Ascending aorta (tissue), 2 donors: Measurements from ENCODE around the gene DDX11. TPM values are rescaled to one million over a fixed set of nuclear protein-coding genes. Genes with fewer than 3 reads are reported as not detected.
"Not testable (repeated sequence)": the region's sequence is repeated elsewhere in the genome, so short reads cannot be mapped to it uniquely, and the experiment has no call there.

Experiments used
- DNase-seq, 2 donors: peaks; one replicate each; pipeline ENCODE4 v3.0.0-alpha.2; 2019; ENCODE audit warnings: low spot score in 2 of 2
- H3K27ac ChIP-seq, 2 donors: fragments of 200-600 bp; sonication (generic); one replicate each; pipeline ENCODE4 v1.5.1; 2016 to 2017; ENCODE audit warnings: mild to moderate bottlenecking in 1 of 2
- H3K27me3 ChIP-seq: fragments of 200-600 bp; sonication (generic); one replicate; pipeline ENCODE4 v1.5.1; 2017
- H3K36me3 ChIP-seq, 2 donors: fragments of 200-600 bp; sonication (generic); one replicate each; pipeline ENCODE4 v1.5.1; 2016
- H3K4me1 ChIP-seq, 2 donors: fragments of 200-600 bp; sonication (generic); one replicate each; pipeline ENCODE4 v1.5.1; 2016 to 2017; ENCODE audit warnings: mild to moderate bottlenecking in 1 of 2
- H3K4me3 ChIP-seq, 2 donors: fragments of 200-600 bp; sonication (generic); one replicate each; pipeline ENCODE4 v1.5.1; 2016 to 2017; ENCODE audit warnings: mild to moderate bottlenecking in 1 of 2
- H3K9me3 ChIP-seq, 2 donors: fragments of 200-600 bp; sonication (generic); one replicate each; pipeline ENCODE4 v1.5.1; 2016
- intact Hi-C: fragments of 100-400 bp; cut with DNase I; formaldehyde crosslinking; loops from one replicate; pipeline ENCODE4 v1.15.1; 2023
- total RNA-seq: library from RNA; depleted of rRNA; stranded (reverse); fragments of >200 nt; gene quantifications from one replicate; pipeline ENCODE4 v1.1.0, GENCODE V29; 2016
- TF ChIP-seq, protein P1 (sequence below), 3 experiments: fragments of 200-600 bp in 2 of 3; fragments of 450-650 bp in 1 of 3; sonication (generic) in 2 of 3; IDR thresholded peaks; one replicate each; pipeline ENCODE4 v1.5.1; 2016 to 2019; ENCODE audit warnings: antibody characterized with exemption in 3 of 3, mild to moderate bottlenecking in 1 of 3, moderate library complexity in 1 of 3

The DDX11 gene
- total RNA-seq, 1 donor from 2014 or later = 27.9 TPM

DNA sequence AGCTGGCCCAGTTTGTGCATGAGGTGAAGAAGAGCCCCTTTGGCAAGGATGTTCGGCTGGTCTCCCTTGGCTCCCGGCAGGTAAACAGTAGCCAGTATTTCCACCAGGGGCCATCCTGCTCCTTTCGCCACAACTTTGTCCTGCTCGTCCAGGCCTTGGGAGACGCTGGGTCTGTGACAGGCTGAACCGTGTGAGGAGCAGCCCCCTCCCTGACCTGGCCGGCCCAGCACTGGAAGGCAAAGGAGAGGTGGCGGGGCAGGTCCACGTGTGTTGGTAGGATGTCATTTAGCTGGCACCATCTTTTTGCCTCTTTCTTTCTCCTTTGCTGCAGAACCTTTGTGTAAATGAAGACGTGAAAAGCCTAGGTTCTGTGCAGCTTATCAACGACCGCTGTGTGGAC lies 15.4 kb downstream of the DDX11 start:
- Histone ChIP-seq H3K36me3 (no peaks in the 10 kb centered on the region), H3K27ac (no peak overlapping the region), H3K9me3 (no peaks in the 10 kb centered on the region), H3K27me3 (no peaks in the 10 kb centered on the region), H3K4me1 (no peaks in the 10 kb centered on the region), H3K4me3 (no peak overlapping the region)
- TF ChIP-seq, protein P1, sequence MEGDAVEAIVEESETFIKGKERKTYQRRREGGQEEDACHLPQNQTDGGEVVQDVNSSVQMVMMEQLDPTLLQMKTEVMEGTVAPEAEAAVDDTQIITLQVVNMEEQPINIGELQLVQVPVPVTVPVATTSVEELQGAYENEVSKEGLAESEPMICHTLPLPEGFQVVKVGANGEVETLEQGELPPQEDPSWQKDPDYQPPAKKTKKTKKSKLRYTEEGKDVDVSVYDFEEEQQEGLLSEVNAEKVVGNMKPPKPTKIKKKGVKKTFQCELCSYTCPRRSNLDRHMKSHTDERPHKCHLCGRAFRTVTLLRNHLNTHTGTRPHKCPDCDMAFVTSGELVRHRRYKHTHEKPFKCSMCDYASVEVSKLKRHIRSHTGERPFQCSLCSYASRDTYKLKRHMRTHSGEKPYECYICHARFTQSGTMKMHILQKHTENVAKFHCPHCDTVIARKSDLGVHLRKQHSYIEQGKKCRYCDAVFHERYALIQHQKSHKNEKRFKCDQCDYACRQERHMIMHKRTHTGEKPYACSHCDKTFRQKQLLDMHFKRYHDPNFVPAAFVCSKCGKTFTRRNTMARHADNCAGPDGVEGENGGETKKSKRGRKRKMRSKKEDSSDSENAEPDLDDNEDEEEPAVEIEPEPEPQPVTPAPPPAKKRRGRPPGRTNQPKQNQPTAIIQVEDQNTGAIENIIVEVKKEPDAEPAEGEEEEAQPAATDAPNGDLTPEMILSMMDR (IDR thresholded peaks at IDR 0.05) = no peak
- DNase-seq = no peak
- intact Hi-C loops = no loop called here

DNA sequence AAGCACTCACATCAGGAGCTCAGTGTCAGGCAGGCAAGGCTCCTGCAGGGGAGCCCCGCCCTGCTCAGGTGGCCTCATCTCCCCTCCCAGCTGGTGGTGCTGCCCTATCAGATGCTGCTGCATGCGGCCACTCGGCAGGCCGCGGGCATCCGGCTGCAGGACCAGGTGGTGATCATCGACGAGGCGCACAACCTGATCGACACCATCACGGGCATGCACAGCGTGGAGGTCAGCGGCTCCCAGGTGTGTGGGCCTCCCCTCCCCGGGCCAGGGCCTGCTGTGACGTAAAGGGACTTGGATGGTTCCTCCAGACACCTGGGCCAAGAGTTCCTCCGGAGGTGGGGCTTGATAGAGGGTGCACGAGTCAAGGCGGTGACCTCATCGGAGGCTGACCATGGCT lies 18.0 kb downstream of the DDX11 start:
- H3K9me3 ChIP-seq, H3K4me3 ChIP-seq, intact Hi-C loops, H3K27ac ChIP-seq, H3K4me1 ChIP-seq, H3K27me3 ChIP-seq, H3K36me3 ChIP-seq, DNase-seq: not testable (repeated sequence)

DNA sequence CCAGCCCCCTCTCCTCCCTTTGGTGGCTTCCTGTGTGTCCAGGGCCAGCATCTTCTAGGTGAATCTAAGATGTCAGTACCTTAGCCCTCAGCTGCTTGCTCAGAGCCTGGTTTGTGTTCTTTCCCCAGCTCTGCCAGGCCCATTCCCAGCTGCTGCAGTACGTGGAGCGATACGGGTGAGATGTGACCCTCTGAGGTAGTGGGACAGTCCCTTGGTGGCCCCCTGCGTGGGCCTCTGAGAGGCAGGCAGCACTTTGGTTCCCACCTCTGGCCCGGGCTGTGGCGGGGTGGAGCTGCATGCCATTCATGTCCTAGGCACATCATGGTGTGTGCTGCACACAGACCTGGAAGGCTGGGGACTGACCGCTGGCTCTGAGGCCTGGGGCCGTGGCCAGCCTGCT lies 19.1 kb downstream of the DDX11 start:
- H3K27me3 ChIP-seq, H3K36me3 ChIP-seq, H3K27ac ChIP-seq, H3K4me3 ChIP-seq, H3K9me3 ChIP-seq, DNase-seq, intact Hi-C loops, H3K4me1 ChIP-seq: not testable (repeated sequence)

DNA sequence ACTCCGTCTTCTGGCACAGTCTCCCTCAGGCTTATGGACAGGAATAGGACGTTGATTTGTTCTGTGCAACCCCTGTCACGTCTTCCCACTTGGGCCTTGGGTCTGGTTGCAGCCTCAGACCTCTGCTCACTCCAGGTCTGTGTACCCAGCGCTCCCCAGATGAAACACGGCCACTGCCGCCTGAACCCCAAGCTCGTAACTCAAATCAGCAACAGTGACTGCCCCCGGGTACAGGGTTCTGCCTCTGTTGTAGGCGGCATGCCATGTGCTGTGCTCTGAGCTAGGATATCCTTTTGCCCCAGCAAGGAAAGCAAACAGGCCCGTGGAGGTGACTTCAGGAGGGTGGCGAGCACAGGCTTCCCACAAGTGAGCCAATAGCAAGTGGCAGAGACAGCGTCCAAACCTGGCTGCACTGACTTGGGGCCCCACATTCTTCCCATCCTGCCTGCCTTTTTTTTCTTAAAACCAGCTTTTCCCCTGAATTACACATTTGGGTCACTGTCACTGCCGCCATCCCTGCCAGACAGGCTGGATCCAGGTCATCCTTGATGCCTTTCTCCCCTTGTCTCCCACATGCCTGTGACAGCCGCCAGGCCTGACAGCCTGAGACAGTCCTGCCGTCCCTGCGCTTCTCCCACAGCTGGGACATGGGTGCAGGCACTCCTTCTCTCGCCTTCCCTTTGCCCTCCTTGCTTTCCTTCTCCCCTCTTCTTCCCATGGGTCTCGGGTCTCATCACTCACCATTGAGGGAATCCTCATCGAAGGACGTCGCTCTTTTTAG lies 21.6 kb downstream of the DDX11 start:
- intact Hi-C loops, H3K36me3 ChIP-seq, H3K4me1 ChIP-seq, H3K27me3 ChIP-seq, H3K9me3 ChIP-seq, H3K4me3 ChIP-seq, DNase-seq, H3K27ac ChIP-seq: not testable (repeated sequence)

DNA sequence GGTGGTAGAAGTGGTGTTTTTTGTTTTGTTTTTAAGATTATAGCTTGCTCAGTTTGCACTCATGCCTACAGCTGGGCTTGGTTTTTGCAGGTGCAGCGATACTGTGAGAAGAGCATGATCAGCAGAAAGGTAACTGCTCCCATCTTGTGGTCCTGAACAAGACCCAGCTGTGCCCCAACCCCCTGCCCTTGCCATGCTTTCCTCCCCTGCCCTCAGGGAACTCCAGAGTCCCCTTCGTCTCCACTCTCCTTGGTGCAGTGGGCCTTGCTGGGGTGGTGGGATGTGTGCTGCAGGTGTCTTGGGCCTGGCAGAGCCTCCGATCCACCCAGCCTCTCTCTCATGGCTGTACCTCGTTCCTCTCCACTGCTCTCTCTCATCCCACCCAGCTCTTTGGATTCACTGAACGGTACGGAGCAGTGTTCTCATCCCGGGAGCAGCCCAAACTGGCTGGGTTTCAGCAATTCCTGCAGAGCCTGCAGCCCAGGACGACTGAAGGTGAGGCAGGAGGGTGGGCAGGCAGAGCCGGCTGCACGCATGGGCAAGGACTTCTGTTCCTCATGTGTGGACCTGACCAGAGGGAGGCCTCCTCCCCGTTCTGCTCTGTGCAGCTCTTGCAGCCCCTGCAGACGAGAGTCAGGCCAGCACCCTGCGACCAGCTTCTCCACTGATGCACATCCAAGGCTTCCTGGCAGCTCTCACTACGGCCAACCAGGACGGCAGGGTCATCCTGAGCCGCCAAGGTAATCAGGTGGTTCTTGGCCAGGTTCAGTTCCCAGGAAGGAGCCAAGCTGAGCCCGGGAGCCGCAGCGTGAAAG lies 22.8 kb downstream of the DDX11 start:
- H3K27ac ChIP-seq, intact Hi-C loops, H3K4me1 ChIP-seq, H3K4me3 ChIP-seq, H3K27me3 ChIP-seq, DNase-seq, H3K9me3 ChIP-seq: not testable (repeated sequence)
- H3K36me3 ChIP-seq = peaks cover 0 to 11% of the 10 kb centered on the region in 2 donors

DNA sequence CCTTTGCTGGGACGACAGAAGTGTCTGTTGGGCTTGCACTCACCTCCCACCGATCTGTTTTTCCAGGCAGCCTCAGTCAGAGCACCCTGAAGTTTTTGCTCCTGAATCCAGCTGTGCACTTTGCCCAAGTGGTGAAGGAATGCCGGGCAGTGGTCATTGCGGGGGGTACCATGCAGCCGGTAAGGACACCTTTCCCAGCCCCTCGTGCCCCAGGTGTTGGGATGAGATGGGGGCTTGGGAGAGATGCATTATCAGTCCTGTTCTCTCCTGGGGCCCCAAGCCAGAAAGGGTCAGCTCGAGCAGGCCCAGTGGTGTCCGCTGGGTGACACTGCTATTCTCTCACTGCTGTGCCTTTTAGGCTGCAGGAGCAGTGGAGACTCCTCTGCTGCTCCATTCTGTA lies 24.2 kb downstream of the DDX11 start:
- intact Hi-C loops, DNase-seq, H3K27me3 ChIP-seq, H3K4me3 ChIP-seq, H3K27ac ChIP-seq, H3K4me1 ChIP-seq, H3K9me3 ChIP-seq: not testable (repeated sequence)
- peaks cover 0 to 11% of the 10 kb centered on the region in 2 donors for H3K36me3 ChIP-seq

DNA sequence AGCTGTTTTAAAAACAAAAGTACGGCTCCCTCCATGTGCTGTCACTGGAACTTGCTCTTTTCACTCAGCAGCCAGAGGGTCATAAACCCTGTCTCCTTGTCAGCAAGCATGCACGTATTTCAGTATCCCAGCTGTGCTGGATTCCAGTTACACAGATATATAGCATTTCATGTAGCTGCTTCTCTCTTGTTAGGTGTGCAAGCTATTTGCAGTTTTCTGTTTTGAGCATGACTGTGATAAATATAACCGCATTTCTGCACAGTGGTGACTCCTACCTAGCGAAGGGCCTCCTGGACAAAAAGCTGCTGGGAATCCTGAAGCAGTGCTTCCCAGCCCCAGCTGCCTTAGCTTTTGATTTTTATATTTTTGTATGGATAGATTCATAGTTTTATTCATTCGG lies 24.7 kb downstream of the DDX11 start:
- peaks cover 0 to 11% of the 10 kb centered on the region in 2 donors for H3K36me3 ChIP-seq
- intact Hi-C loops, H3K4me1 ChIP-seq, H3K4me3 ChIP-seq, DNase-seq, H3K27me3 ChIP-seq, H3K9me3 ChIP-seq, H3K27ac ChIP-seq: not testable (repeated sequence)

DNA sequence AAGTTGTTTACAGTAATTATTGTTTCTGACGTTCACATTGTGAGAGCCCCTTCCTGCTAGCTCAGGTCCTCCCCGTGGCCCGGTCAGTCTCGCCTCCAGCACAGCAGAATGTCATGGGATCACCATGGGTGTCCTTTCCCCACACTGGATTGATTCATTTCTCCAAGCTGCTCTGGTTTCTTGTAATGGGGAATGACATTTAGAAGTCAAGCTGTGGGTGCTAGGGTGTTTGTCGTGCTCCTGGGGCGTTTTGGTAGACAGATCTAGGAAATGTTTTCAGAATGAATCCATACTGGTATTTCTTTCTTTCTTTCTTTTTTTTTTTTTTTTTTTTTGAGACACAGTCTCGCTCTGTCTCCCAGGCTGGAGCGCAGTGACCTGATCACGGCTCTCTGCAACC lies 25.1 kb downstream of the DDX11 start:
- peaks cover 0 to 11% of the 10 kb centered on the region in 2 donors for H3K36me3 ChIP-seq
- not testable (repeated sequence) for DNase-seq

DNA sequence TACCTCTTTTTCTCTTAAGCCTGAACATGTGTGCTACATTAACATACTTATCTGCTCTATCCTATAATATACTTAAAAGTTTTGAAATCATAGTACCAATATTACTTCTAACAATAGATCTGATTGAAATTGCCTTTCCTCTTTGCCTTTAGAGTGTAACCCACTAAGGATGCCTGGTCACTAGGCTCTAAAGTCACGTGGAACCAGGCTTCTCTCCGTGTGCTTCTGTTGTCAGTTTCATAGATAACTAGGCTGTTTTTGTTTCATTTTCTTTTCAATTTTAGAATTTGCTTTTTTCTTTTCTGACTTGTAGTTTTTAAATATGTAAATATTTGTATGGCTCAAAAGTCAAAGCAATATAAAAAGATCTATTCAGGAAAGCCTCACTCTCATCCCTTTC lies 25.8 kb downstream of the DDX11 start:
- intact Hi-C loops, H3K9me3 ChIP-seq, DNase-seq, H3K4me1 ChIP-seq, H3K27me3 ChIP-seq, H3K27ac ChIP-seq, H3K4me3 ChIP-seq: not testable (repeated sequence)
- H3K36me3 ChIP-seq = peaks cover 0 to 11% of the 10 kb centered on the region in 2 donors

More for the DNA sequence above, 25.1 kb downstream of the DDX11 start:
- H3K27ac ChIP-seq, H3K27me3 ChIP-seq, H3K4me1 ChIP-seq, H3K9me3 ChIP-seq, intact Hi-C loops, H3K4me3 ChIP-seq: not testable (repeated sequence)

DNA sequence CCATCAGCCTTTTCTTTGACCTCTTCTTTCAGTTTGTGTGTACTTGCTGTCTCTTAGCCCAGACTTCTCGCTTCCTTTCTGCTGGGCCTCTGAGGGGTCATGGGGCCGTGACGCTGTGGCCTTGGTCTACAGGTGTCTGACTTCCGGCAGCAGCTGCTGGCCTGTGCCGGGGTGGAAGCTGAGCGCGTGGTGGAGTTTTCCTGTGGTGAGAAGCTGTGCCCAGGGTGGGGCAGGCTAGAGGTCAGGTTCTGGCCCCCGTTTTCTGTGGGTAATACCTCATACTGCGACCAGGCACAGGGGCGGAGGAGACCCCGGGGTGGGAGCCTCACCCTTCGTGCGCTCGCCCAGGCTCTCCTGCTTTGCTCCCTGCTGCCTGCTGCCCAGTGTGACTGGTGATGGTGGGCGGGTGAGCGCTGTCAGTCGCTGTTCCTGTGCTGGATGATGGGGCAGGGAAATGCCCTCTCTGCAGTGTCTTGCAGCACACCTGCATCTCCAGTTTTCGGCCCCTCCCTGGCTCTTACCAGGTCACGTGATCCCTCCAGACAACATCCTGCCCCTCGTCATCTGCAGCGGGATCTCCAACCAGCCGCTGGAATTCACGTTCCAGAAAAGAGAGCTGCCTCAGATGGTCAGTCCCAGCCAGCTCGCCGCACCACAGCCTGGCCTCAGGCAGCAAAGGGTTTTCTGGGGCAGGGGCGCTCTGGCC lies 27.0 kb downstream of the DDX11 start:
- H3K4me1 ChIP-seq, DNase-seq, H3K4me3 ChIP-seq, H3K27me3 ChIP-seq, intact Hi-C loops, H3K27ac ChIP-seq, H3K9me3 ChIP-seq: not testable (repeated sequence)
- peaks cover 0 to 11% of the 10 kb centered on the region in 2 donors for H3K36me3 ChIP-seq

DNA sequence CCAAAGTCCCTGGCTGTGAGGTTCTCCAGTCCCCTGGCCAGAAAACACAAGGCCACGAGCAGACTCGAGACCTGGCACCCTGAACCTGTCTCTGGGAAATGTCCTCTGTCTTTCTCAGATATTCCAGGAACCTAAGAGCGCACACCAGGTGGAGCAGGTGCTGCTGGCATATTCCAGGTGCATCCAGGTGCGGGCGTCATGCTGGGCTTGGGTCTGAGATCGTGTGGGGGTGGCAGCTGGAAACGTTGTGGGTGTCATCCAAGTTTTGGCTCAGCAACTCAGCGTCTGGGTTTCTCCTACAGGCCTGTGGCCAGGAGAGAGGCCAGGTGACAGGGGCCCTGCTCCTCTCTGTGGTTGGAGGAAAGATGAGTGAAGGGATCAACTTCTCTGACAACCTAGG lies 28.5 kb downstream of the DDX11 start:
- H3K4me1 ChIP-seq, H3K27ac ChIP-seq, H3K4me3 ChIP-seq, H3K9me3 ChIP-seq, H3K27me3 ChIP-seq, H3K36me3 ChIP-seq, DNase-seq, intact Hi-C loops: not testable (repeated sequence)

DNA sequence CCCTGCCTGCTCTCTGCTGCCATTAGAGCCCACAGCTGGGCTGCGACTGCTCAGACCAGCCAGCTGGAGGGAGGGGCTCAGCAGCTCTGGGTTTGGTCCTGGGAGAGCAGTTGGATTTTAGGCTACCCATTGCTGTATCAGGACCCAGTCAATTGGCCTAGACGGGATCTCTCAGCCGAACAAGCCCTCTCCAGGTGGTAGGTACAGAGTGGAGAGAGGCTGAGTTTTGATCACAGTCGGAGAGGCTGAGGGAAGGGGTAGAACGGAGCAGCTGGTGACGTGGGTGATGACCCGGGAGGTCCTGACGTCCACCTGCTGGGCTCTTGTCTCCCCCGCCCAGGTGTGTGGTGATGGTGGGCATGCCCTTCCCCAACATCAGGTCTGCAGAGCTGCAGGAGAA lies 28.9 kb downstream of the DDX11 start:
- H3K27me3 ChIP-seq, H3K36me3 ChIP-seq, H3K4me3 ChIP-seq, H3K27ac ChIP-seq, H3K4me1 ChIP-seq, intact Hi-C loops, H3K9me3 ChIP-seq, DNase-seq: not testable (repeated sequence)

DNA sequence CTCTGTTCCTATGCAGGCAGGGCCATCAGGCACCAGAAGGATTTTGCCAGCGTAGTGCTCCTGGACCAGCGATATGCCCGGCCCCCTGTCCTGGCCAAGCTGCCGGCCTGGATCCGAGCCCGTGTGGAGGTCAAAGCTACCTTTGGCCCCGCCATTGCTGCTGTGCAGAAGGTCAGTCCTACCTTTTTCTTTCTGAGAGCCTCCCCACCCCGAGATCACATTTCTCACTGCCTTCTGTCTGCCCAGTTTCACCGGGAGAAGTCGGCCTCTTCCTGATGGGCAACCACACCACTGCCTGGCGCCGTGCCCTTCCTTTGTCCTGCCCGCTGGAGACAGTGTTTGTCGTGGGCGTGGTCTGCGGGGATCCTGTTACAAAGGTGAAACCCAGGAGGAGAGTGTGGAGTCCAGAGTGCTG lies 29.9 kb downstream of the DDX11 start:
- intact Hi-C loops, H3K4me3 ChIP-seq, H3K27me3 ChIP-seq, H3K9me3 ChIP-seq, H3K36me3 ChIP-seq, H3K4me1 ChIP-seq, H3K27ac ChIP-seq, DNase-seq: not testable (repeated sequence)
